Measurements from ENCODE around the gene STX16.

STX16 gene

GRCh38 chr20:58690396-58691135 is 39.5 kb downstream of the STX16 start:
- H3K4me3 ChIP-seq (replicated peaks; ENCODE audit: low read depth, low read length): no peak overlapping the region
- no peaks in the 10 kb centered on the region; the same call in 1 of the 2 replicates for H3K36me3 ChIP-seq (ENCODE audit: control insufficient read depth, insufficient read depth, low read length)
- H3K27me3 ChIP-seq (replicated peaks; ENCODE audit: control insufficient read depth, insufficient read depth, low read length): no peaks in the 10 kb centered on the region
- TF ChIP-seq CTCF (IDR thresholded peaks at IDR 0.05; ENCODE audit: insufficient read depth, low read length, poor library complexity, severe bottlenecking): no peak
- no peak for DNase-seq (ENCODE audit: extremely low read depth, insufficient read length)

- TF ChIP-seq CTCF (IDR thresholded peaks at IDR 0.05; ENCODE audit: insufficient read depth, low read length, poor library complexity, severe bottlenecking): no peak
- H3K4me3 ChIP-seq (replicated peaks; ENCODE audit: low read depth, low read length): no peak overlapping the region
- peaks cover 2% of the 10 kb centered on the region for H3K36me3 ChIP-seq (ENCODE audit: control insufficient read depth, insufficient read depth, low read length)
- DNase-seq (ENCODE audit: extremely low read depth, insufficient read length): no peak
- no peaks in the 10 kb centered on the region for H3K27me3 ChIP-seq (replicated peaks; ENCODE audit: control insufficient read depth, insufficient read depth, low read length)
These were observed 40.9 kb downstream of the STX16 start for GRCh38 chr20:58691773-58692578.

- DNase-seq (ENCODE audit: extremely low read depth, insufficient read length): peak; percentile 83
- Histone ChIP-seq H3K36me3 (ENCODE audit: control insufficient read depth, insufficient read depth, low read length) (peaks cover 6% of the 10 kb centered on the region), H3K4me3 (replicated peaks; ENCODE audit: low read depth, low read length) (peak within 1 kb of the TSS; percentile 59), H3K27me3 (replicated peaks; ENCODE audit: control insufficient read depth, insufficient read depth, low read length) (no peaks in the 10 kb centered on the region)
- TF ChIP-seq CTCF (IDR thresholded peaks at IDR 0.05; ENCODE audit: insufficient read depth, low read length, poor library complexity, severe bottlenecking): no peak
These were observed 41.6 kb downstream of the STX16 start, which contains the start of gene NPEPL1 for GRCh38 chr20:58692579-58693225. Gene NPEPL1, plus strand, starts transcription at chr20:58692800. Its CDS starts 101 bp downstream, at chr20:58692901.

GRCh38 chr20:58693226-58694006 is 42.3 kb downstream of the STX16 start:
- peak overlapping the region; percentile 59 for H3K4me3 ChIP-seq (replicated peaks; ENCODE audit: low read depth, low read length)
- TF ChIP-seq CTCF (IDR thresholded peaks at IDR 0.05; ENCODE audit: insufficient read depth, low read length, poor library complexity, severe bottlenecking): no peak
- H3K27me3 ChIP-seq (replicated peaks; ENCODE audit: control insufficient read depth, insufficient read depth, low read length): no peaks in the 10 kb centered on the region
- H3K36me3 ChIP-seq (ENCODE audit: control insufficient read depth, insufficient read depth, low read length): peaks cover 6% of the 10 kb centered on the region
- no peak for DNase-seq (ENCODE audit: extremely low read depth, insufficient read length)
